T-helper 1 cell treated with Interleukin-12 subunit alpha and Interleukin-12 subunit beta and Interleukin-4 antibody, amounts not matched to agents 30 μg/mL and 1 μg/mL, for 36 hours (primary cell): ENCODE data around the gene DAG1.

Experiments used
- H3K27ac Mint-ChIP-seq: one replicate; pipeline ENCODE4 v1.8.0; 2021; ENCODE audit warnings: mild to moderate bottlenecking, mixed read lengths
- H3K27me3 Mint-ChIP-seq: one replicate; pipeline ENCODE4 v1.8.0; 2021; ENCODE audit warnings: low read depth, mixed read lengths
- H3K36me3 Mint-ChIP-seq: one replicate; pipeline ENCODE4 v1.8.0; 2021; ENCODE audit warnings: low read depth, mixed read lengths
- H3K4me1 Mint-ChIP-seq: one replicate; pipeline ENCODE4 v1.8.0; 2021; ENCODE audit warnings: low read depth, mixed read lengths
- H3K4me3 Mint-ChIP-seq: one replicate; pipeline ENCODE4 v1.8.0; 2021; ENCODE audit warnings: mild to moderate bottlenecking, moderate library complexity, mixed read lengths
- H3K9me3 Mint-ChIP-seq: one replicate; pipeline ENCODE4 v1.8.0; 2021; ENCODE audit warnings: mixed read lengths

Gene DAG1

DNA sequence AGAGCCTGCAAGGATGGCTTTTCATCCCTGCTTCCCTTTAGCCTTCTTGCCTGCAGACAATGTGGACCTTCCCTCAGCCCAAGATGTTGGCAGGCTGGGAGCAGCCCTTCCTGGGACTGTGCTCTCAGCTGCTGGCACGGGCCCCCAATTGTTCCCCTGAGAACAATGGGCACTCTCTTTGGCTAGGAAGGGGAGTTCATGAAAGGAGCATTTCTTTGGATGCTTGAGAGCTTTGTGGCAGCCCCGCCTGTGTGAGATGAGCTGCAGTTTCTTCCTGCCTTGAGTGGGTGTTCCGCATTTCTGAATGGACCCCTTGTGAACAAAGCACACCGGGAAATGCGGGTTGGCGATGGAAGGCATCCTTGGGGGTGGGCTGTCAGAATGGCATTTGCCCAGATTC, 49.2 kb downstream of the DAG1 start:
- Mint-ChIP-seq H3K9me3 (no peaks in the 10 kb centered on the region), H3K4me3 (no peak overlapping the region), H3K4me1 (peaks cover 4% of the 10 kb centered on the region), H3K27ac (no peak overlapping the region), H3K36me3 (peaks cover 17% of the 10 kb centered on the region), H3K27me3 (no peaks in the 10 kb centered on the region)

GRCh38 chr3:49519916-49520385, 49.9 kb downstream of the DAG1 start:
- Mint-ChIP-seq H3K4me3 (no peak overlapping the region), H3K27me3 (no peaks in the 10 kb centered on the region), H3K36me3 (peaks cover 17% of the 10 kb centered on the region), H3K27ac (no peak overlapping the region), H3K9me3 (no peaks in the 10 kb centered on the region), H3K4me1 (peaks cover 4% of the 10 kb centered on the region)

GRCh38 chr3:49523756-49524747, 54.0 kb downstream of the DAG1 start:
- Mint-ChIP-seq H3K9me3 (no peaks in the 10 kb centered on the region), H3K36me3 (peaks cover 5% of the 10 kb centered on the region), H3K27me3 (no peaks in the 10 kb centered on the region), H3K27ac (no peak overlapping the region), H3K4me3 (no peak overlapping the region), H3K4me1 (peaks cover 8% of the 10 kb centered on the region)

DNA sequence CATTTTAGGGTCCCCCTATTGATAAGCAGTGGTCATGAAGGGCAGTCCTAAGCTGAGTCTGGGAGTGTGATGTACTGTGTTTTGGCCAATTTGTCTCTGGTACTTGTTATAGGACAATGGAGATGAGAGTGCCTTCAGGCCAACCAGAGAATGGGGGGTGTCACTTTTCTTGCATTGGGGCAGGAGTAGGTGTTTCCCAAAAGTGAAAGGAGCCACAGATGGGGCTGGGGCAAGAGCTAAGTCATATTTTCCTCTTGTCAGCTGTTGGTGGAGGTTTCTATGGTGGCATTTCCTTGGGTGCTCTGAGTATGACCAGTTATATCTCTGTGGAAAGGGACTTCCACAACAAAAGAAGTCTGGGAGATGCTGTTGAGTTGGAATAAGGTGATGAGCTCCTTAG, 59.5 kb downstream of the DAG1 start:
- Mint-ChIP-seq H3K27me3 (no peaks in the 10 kb centered on the region), H3K36me3 (peaks cover 25% of the 10 kb centered on the region), H3K27ac (no peak overlapping the region), H3K9me3 (no peaks in the 10 kb centered on the region), H3K4me3 (no peak overlapping the region), H3K4me1 (peaks cover 15% of the 10 kb centered on the region)

DNA sequence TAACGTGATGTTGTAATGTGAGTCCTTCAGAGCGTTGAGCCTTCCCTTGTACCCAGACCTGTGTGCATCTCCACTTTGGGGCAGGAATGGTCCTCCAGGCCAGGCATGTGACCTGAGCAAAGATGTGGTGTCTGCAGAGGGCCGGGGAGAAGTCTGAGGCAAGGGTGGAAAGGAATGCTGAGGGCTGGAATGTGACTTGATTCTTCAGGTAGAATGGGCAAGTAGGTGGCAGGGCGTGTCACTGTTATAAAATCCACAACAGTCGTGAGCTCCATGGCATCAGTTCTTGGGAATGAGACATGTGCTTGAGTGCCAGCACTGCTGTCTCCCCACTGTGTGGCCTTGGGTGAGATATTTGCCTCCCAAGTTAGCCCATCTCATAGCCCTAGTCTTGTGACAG, 60.2 kb downstream of the DAG1 start:
- Mint-ChIP-seq H3K4me1 (peaks cover 15% of the 10 kb centered on the region), H3K36me3 (peaks cover 25% of the 10 kb centered on the region), H3K27ac (no peak overlapping the region), H3K4me3 (no peak overlapping the region), H3K9me3 (no peaks in the 10 kb centered on the region), H3K27me3 (no peaks in the 10 kb centered on the region)

GRCh38 chr3:49530701-49531100, 60.6 kb downstream of the DAG1 start:
- Mint-ChIP-seq H3K4me1 (peaks cover 15% of the 10 kb centered on the region), H3K9me3 (no peaks in the 10 kb centered on the region), H3K4me3 (no peak overlapping the region), H3K27me3 (no peaks in the 10 kb centered on the region), H3K27ac (no peak overlapping the region), H3K36me3 (peaks cover 25% of the 10 kb centered on the region)

GRCh38 chr3:49531218-49531617, 61.2 kb downstream of the DAG1 start:
- Mint-ChIP-seq H3K36me3 (peaks cover 25% of the 10 kb centered on the region), H3K27me3 (no peaks in the 10 kb centered on the region), H3K4me1 (peaks cover 15% of the 10 kb centered on the region), H3K9me3 (no peaks in the 10 kb centered on the region), H3K27ac (no peak overlapping the region), H3K4me3 (no peak overlapping the region)

DNA sequence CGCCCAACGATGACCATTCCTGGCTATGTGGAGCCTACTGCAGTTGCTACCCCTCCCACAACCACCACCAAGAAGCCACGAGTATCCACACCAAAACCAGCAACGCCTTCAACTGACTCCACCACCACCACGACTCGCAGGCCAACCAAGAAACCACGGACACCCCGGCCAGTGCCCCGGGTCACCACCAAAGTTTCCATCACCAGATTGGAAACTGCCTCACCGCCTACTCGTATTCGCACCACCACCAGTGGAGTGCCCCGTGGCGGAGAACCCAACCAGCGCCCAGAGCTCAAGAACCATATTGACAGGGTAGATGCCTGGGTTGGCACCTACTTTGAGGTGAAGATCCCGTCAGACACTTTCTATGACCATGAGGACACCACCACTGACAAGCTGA, 61.6 kb downstream of the DAG1 start:
- H3K4me3 Mint-ChIP-seq: no peak overlapping the region
- peaks cover 25% of the 10 kb centered on the region for H3K36me3 Mint-ChIP-seq
- peaks cover 15% of the 10 kb centered on the region for H3K4me1 Mint-ChIP-seq
- no peaks in the 10 kb centered on the region for H3K9me3 Mint-ChIP-seq
- H3K27ac Mint-ChIP-seq: peak overlapping the region; percentile 14
- no peaks in the 10 kb centered on the region for H3K27me3 Mint-ChIP-seq

DNA sequence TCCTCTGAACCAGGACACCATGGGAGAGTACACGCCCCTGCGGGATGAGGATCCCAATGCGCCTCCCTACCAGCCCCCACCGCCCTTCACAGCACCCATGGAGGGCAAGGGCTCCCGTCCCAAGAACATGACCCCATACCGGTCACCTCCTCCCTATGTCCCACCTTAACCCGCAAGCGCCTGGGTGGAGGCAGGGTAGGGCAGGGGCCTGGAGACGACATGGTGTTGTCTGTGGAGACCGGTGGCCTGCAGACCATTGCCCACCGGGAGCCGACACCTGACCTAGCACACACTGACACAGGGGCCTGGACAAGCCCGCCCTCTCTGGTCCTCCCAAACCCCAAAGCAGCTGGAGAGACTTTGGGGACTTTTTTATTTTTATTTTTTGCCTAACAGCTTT, 63.0 kb downstream of the DAG1 start:
- H3K36me3 Mint-ChIP-seq: peaks cover 22% of the 10 kb centered on the region
- H3K4me1 Mint-ChIP-seq: peaks cover 12% of the 10 kb centered on the region
- no peak overlapping the region for H3K4me3 Mint-ChIP-seq
- H3K27ac Mint-ChIP-seq: no peak overlapping the region
- H3K27me3 Mint-ChIP-seq: no peaks in the 10 kb centered on the region
- H3K9me3 Mint-ChIP-seq: no peaks in the 10 kb centered on the region

DNA sequence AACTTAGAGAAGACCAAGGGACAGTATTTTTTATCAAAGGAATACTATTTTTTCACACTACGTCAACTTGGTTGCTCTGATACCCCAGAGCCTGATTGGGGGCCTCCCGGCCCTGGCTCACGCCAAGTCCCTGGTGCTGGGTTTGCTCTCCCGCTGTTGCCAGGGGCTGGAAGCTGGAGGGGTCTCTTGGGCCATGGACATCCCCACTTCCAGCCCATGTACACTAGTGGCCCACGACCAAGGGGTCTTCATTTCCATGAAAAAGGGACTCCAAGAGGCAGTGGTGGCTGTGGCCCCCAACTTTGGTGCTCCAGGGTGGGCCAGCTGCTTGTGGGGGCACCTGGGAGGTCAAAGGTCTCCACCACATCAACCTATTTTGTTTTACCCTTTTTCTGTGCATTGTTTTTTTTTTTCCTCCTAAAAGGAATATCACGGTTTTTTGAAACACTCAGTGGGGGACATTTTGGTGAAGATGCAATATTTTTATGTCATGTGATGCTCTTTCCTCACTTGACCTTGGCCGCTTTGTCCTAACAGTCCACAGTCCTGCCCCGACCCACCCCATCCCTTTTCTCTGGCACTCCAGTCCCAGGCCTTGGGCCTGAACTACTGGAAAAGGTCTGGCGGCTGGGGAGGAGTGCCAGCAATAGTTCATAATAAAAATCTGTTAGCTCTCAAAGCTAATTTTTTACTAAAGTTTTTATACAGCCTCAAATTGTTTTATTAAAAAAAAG, 63.9 kb downstream of the DAG1 start:
- no peak overlapping the region for H3K27ac Mint-ChIP-seq
- no peak overlapping the region for H3K4me3 Mint-ChIP-seq

GRCh38 chr3:49534581-49535441, 64.7 kb downstream of the DAG1 start:
- Mint-ChIP-seq H3K9me3 (no peaks in the 10 kb centered on the region), H3K36me3 (peaks cover 22% of the 10 kb centered on the region), H3K4me1 (peaks cover 10% of the 10 kb centered on the region), H3K4me3 (no peak overlapping the region), H3K27me3 (no peaks in the 10 kb centered on the region), H3K27ac (no peak overlapping the region)

More for the DNA sequence above, 63.9 kb downstream of the DAG1 start:
- Mint-ChIP-seq H3K36me3 (peaks cover 22% of the 10 kb centered on the region), H3K9me3 (no peaks in the 10 kb centered on the region), H3K4me1 (peaks cover 12% of the 10 kb centered on the region), H3K27me3 (no peaks in the 10 kb centered on the region)

DNA sequence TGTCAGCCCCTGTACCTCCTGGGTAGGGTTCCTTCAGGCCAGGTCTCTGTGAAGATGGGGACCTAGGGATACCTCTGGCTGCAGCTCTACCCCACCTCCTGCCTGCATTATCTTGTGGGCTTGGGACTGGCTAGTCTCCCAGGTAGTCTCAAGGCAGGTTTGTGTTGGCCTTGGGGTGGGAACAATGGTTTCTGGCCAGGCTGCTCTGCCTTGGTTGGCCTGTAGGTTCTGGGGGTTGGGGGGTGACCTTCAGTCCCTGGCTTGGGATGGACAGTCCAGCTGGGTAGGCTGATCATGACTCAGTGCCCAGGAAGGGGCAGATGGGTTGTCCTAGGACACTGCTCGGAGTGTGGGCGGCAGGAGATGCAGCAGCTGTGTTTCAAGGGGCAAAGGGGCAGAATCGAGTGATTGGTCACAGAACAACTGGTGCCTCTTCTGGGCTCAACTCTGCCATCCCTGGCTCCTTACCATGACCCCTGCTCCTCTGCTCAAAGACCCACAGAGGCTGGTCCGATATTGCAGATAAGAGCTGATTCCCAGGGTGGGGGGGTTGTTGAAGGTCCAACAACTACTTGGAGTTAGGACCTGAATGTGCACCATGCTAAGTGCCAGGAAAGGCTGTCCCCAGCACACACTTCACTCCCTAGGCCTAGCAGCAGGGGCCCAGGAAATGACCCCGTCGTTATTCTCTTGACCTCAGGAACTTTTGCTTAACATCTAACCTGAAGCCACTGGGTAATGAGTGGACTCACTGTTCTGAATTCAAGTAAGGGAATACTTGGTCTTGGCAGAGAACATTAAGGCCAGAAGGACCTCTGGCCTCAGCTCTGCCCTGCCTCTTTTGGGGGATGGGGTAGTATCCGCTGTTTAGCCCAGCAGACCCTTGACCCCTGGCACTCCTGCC, 66.2 kb downstream of the DAG1 start:
- Mint-ChIP-seq H3K9me3 (no peaks in the 10 kb centered on the region), H3K4me1 (peaks cover 9% of the 10 kb centered on the region), H3K4me3 (no peak overlapping the region), H3K27me3 (no peaks in the 10 kb centered on the region), H3K36me3 (peaks cover 13% of the 10 kb centered on the region), H3K27ac (no peak overlapping the region)

DNA sequence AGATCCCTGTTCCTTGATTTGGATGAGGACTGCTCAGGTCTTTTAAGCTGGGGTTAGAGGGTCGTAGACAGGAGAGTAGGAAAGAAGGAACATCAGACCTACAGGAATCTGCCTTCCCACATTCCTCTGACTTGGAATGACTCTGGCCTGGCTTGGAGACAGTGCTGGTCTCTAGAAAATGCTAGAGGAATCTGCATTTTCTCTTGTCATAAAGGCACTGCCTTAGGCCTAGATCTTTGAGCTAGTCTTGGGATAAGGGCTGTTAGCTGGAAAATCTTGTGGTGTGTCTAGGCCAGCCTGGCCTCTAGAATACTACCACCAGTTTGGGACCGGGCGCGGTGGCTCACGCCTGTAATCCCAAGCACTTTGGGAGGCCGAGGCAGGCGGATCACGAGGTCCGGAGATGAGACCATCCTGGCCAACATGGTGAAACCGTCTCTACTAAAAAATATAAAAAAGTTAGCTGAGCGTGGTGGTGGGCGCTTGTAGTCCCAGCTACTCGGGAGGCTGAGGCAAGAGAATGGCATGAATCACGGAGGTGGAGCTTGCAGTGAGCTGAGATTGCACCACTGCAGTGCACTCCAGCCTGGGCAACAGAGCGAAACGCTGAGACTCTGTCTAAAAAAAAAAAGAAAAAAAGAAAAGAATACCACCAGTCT, 66.9 kb downstream of the DAG1 start:
- Mint-ChIP-seq H3K27ac (no peak overlapping the region), H3K4me1 (peaks cover 9% of the 10 kb centered on the region), H3K9me3 (no peaks in the 10 kb centered on the region), H3K36me3 (peaks cover 6% of the 10 kb centered on the region), H3K27me3 (no peaks in the 10 kb centered on the region), H3K4me3 (no peak overlapping the region)
